ENCODE measurements around the gene CCDC85A. TPM values are rescaled to one million over a fixed set of nuclear protein-coding genes. Genes with fewer than 3 reads are reported as not detected.

The CCDC85A gene
- total RNA-seq, 2 donors from 2014 or later: 0.18 to 0.86 TPM

DNA sequence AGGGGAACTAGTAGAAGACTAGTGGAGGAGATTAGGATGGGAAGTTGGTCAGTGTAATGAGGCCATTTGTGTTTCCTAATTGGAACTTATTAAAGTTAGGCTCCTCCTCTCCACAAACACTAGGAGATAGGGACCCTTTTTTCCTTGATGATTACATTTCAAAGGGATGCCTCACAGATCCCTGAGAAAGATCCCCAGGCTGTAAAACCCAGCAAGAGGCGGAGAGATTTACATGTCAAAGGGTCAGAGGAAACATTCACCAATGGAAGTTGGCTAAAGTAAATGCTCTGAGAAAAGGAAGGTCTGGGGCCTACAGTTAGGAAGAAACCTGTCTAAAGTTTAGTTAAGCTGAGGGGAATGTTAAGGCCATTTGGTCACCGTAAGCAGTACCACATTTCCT is 1.4 kb upstream of the CCDC85A start:
- Histone ChIP-seq H3K9ac (ENCODE audit: extremely low read depth, low read length, poor library complexity, severe bottlenecking) (no peak overlapping the region), H3K27me3 (ENCODE audit: control insufficient read depth, insufficient read depth, low read length, poor library complexity, severe bottlenecking) (peaks cover 96% of the 10 kb centered on the region), H3K36me3 (ENCODE audit: control insufficient read depth, insufficient read depth, low read length) (no peaks in the 10 kb centered on the region), H3K4me1 (ENCODE audit: control insufficient read depth, insufficient read depth, low read length) (no peaks in the 10 kb centered on the region), H3K27ac (ENCODE audit: low read depth, low read length) (no peak overlapping the region), H3K9me3 (ENCODE audit: control insufficient read depth, low read length) (no peaks in the 10 kb centered on the region), H3K4me3 (ENCODE audit: low read length) (no peak overlapping the region)
- Mint-ChIP-seq H3K36me3 (ENCODE audit: low read depth) (no peaks in the 10 kb centered on the region), H3K4me1 (peaks cover 17% of the 10 kb centered on the region), H3K27me3 (ENCODE audit: insufficient read depth) (peaks cover 94% of the 10 kb centered on the region), H3K27ac (no peak overlapping the region), H3K4me3 (no peak overlapping the region), H3K9me3 (peaks cover 1% of the 10 kb centered on the region)
- DNase-seq: peak; percentile 70
- WGBS, 2 experiments (ENCODE audit: insufficient coverage in 1 of 2, insufficient read length in 1 of 2): 15 to 16% methylated on average over 2 of the region's 2 CpGs
- TF ChIP-seq, protein P1, sequence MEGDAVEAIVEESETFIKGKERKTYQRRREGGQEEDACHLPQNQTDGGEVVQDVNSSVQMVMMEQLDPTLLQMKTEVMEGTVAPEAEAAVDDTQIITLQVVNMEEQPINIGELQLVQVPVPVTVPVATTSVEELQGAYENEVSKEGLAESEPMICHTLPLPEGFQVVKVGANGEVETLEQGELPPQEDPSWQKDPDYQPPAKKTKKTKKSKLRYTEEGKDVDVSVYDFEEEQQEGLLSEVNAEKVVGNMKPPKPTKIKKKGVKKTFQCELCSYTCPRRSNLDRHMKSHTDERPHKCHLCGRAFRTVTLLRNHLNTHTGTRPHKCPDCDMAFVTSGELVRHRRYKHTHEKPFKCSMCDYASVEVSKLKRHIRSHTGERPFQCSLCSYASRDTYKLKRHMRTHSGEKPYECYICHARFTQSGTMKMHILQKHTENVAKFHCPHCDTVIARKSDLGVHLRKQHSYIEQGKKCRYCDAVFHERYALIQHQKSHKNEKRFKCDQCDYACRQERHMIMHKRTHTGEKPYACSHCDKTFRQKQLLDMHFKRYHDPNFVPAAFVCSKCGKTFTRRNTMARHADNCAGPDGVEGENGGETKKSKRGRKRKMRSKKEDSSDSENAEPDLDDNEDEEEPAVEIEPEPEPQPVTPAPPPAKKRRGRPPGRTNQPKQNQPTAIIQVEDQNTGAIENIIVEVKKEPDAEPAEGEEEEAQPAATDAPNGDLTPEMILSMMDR (conservative IDR thresholded peaks at IDR 0.05): no peak

DNA sequence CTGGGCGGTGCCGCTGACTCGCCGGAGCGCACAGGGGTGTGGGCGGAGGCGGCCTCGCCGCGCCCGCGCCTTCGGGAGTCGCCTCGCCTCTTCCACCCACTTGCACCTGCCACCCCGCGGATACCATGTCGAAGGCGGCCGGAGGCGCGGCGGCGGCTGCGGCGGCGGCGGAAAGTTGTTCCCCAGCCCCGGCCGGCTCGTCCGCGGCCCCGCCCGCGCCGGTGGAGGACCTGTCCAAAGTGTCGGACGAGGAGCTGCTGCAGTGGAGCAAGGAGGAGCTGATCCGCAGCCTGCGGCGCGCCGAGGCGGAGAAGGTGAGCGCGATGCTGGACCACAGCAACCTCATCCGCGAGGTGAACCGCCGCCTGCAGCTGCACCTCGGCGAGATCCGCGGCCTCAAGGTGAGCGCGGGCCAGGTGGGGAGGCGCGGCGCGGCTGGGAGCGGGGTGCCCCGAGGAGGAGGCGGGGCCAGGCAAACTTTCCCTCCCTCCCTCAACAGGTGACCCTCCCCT is 766 bp downstream of the CCDC85A start:
- H3K9me3 Mint-ChIP-seq: peaks cover 1% of the 10 kb centered on the region
- DNase-seq: peak; percentile 82

DNA sequence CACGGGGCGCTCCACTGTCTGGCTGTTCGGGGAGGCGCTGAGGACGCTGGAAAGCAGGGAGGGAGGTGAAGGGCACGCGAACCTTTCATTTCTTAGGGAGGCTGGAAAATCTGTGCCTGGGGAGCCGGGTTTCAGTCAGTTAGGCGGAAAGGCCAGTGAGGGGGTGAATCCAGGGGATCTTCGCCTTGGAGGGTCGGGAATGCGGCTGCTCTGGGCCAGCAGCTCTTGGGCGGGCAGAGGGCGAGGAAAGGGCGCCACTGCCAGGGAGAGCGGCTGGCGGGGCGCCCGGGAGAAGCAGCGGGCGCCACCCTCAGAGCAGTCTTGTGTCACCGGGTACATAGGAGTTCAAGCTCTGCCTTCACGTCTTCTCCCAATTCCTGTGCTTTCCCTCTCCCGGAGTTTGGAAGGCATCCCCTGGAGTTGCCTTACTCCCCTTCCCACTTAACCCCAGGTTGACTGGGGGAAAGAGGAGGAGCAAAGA is 1.4 kb downstream of the CCDC85A start:
- peak overlapping the region; percentile 68 for H3K4me3 ChIP-seq (ENCODE audit: low read length)
- Mint-ChIP-seq H3K36me3 (ENCODE audit: low read depth) (no peaks in the 10 kb centered on the region), H3K27ac (no peak overlapping the region), H3K4me1 (peaks cover 17% of the 10 kb centered on the region), H3K27me3 (ENCODE audit: insufficient read depth) (peaks cover 94% of the 10 kb centered on the region), H3K9me3 (peaks cover 1% of the 10 kb centered on the region), H3K4me3 (peak overlapping the region; percentile 62)
- H3K9ac ChIP-seq (ENCODE audit: extremely low read depth, low read length, poor library complexity, severe bottlenecking): no peak overlapping the region
- H3K27me3 ChIP-seq (ENCODE audit: control insufficient read depth, insufficient read depth, low read length, poor library complexity, severe bottlenecking): peaks cover 96% of the 10 kb centered on the region
- DNase-seq: peak; percentile 65
- WGBS, 2 experiments (ENCODE audit: insufficient coverage in 1 of 2, insufficient read length in 1 of 2): 3% methylated on average over 6 to 24 of the region's 24 CpGs
- no peak overlapping the region for H3K27ac ChIP-seq (ENCODE audit: low read depth, low read length)
- TF ChIP-seq, protein P1 (conservative IDR thresholded peaks at IDR 0.05): no peak
- no peaks in the 10 kb centered on the region for H3K4me1 ChIP-seq (ENCODE audit: control insufficient read depth, insufficient read depth, low read length)
- H3K9me3 ChIP-seq (ENCODE audit: control insufficient read depth, low read length): no peaks in the 10 kb centered on the region
- H3K36me3 ChIP-seq (ENCODE audit: control insufficient read depth, insufficient read depth, low read length): no peaks in the 10 kb centered on the region

More for the DNA sequence above, 766 bp downstream of the CCDC85A start:
- 0 to 3% methylated on average over 7 to 64 of the region's 64 CpGs for WGBS, 2 experiments (ENCODE audit: insufficient coverage in 1 of 2, insufficient read length in 1 of 2)
- no peaks in the 10 kb centered on the region for H3K9me3 ChIP-seq (ENCODE audit: control insufficient read depth, low read length)
- no peak overlapping the region for H3K9ac ChIP-seq (ENCODE audit: extremely low read depth, low read length, poor library complexity, severe bottlenecking)
- TF ChIP-seq, protein P1 (conservative IDR thresholded peaks at IDR 0.05): no peak
- H3K4me3 ChIP-seq (ENCODE audit: low read length): peak overlapping the region; percentile 68
- H3K27ac ChIP-seq (ENCODE audit: low read depth, low read length): no peak overlapping the region
- Mint-ChIP-seq H3K36me3 (ENCODE audit: low read depth) (no peaks in the 10 kb centered on the region), H3K4me3 (peak overlapping the region; percentile 62), H3K27ac (no peak overlapping the region), H3K4me1 (peaks cover 17% of the 10 kb centered on the region), H3K27me3 (ENCODE audit: insufficient read depth) (peaks cover 94% of the 10 kb centered on the region)
- H3K27me3 ChIP-seq (ENCODE audit: control insufficient read depth, insufficient read depth, low read length, poor library complexity, severe bottlenecking): peaks cover 96% of the 10 kb centered on the region
- H3K4me1 ChIP-seq (ENCODE audit: control insufficient read depth, insufficient read depth, low read length): no peaks in the 10 kb centered on the region
- no peaks in the 10 kb centered on the region for H3K36me3 ChIP-seq (ENCODE audit: control insufficient read depth, insufficient read depth, low read length)

All from endodermal cell (in vitro differentiated cells).